ENCODE data around the gene JMJD4. TPM values are rescaled to one million over a fixed set of nuclear protein-coding genes. Genes with fewer than 3 reads are reported as not detected.

JMJD4 gene
- polyA plus RNA-seq, 3 donors = 7.9 to 11.2 (median 11.2) TPM

DNA sequence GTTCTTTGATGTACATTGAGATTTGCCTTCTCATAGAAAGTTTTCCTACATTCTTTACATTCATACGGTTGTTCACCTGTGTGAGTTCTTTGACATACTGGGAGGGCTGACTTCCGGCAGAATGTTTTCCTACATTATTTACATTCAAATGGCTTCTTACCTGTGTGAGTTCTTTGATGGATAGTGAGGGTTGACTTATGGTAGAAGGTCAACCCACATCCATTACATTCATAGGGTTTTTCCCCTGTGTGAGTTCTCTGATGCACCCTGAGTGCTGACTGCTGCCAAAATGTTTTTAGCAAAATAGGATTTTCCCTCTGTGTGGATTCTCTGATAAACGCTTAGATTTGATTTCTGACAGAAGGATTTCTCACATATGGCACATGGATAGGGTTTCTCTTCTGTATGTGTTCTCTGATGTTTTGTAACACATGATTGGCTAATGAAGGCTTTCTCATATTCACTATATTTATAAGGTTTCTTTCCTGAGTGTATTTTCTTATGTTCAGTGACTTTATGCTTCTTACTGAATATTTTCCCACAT lies 37.7 kb downstream of the JMJD4 start:
- H3K4me1 ChIP-seq (ENCODE audit: control insufficient read depth in 1 of 2, insufficient read depth in 2 of 2, low read length in 2 of 2) = no peaks in the 10 kb centered on the region
- H3K4me3 Mint-ChIP-seq = no peak overlapping the region
- H3K9me3 Mint-ChIP-seq = peaks cover 27 to 60% (median 53%) of the 10 kb centered on the region in 7 donors
- no peaks in the 10 kb centered on the region for H3K79me2 ChIP-seq (ENCODE audit: insufficient read depth, low read length)
- H3K36me3 Mint-ChIP-seq = no peaks in the 10 kb centered on the region
- DNase-seq = no peak
- H3K4me2 ChIP-seq (replicated peaks; ENCODE audit: extremely low read depth, low read length, poor library complexity, severe bottlenecking) = no peak overlapping the region
- H3K27me3 ChIP-seq (ENCODE audit: control insufficient read depth in 2 of 2, insufficient read depth in 2 of 2, low read length in 2 of 2) = no peaks in the 10 kb centered on the region
- H2AFZ ChIP-seq (ENCODE audit: insufficient read depth, low read depth, low read length, poor library complexity, severe bottlenecking) = no peak overlapping the region
- TF ChIP-seq, protein P1, sequence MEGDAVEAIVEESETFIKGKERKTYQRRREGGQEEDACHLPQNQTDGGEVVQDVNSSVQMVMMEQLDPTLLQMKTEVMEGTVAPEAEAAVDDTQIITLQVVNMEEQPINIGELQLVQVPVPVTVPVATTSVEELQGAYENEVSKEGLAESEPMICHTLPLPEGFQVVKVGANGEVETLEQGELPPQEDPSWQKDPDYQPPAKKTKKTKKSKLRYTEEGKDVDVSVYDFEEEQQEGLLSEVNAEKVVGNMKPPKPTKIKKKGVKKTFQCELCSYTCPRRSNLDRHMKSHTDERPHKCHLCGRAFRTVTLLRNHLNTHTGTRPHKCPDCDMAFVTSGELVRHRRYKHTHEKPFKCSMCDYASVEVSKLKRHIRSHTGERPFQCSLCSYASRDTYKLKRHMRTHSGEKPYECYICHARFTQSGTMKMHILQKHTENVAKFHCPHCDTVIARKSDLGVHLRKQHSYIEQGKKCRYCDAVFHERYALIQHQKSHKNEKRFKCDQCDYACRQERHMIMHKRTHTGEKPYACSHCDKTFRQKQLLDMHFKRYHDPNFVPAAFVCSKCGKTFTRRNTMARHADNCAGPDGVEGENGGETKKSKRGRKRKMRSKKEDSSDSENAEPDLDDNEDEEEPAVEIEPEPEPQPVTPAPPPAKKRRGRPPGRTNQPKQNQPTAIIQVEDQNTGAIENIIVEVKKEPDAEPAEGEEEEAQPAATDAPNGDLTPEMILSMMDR (IDR thresholded peaks at IDR 0.05) = no peak
- no CpG with 5 or more reads among the region's 3 CpGs for WGBS (ENCODE audit: insufficient coverage)
- no peak overlapping the region for H3K4me3 ChIP-seq (replicated peaks in 1 of 3; ENCODE audit: low read depth in 2 of 3, low read length in 3 of 3)
- H3K27ac Mint-ChIP-seq = no peak overlapping the region
- H3K27ac ChIP-seq (ENCODE audit: low read depth in 1 of 2, low read length in 2 of 2) = no peak overlapping the region
- H3K9ac ChIP-seq (ENCODE audit: insufficient read depth, low read length, poor library complexity, severe bottlenecking) = no peak overlapping the region
- intact Hi-C loops (cut with micrococcal nuclease) = no loop called here
- H3K36me3 ChIP-seq (replicated peaks in 1 of 2; ENCODE audit: control insufficient read depth in 1 of 2, insufficient read depth in 2 of 2, low read length in 2 of 2) = no peaks in the 10 kb centered on the region
- H4K20me1 ChIP-seq (ENCODE audit: insufficient read depth, low read length) = no peaks in the 10 kb centered on the region
- peaks cover 0 to 4% (median 0%) of the 10 kb centered on the region in 3 donors for H3K27me3 Mint-ChIP-seq (ENCODE audit: low read depth in 3 of 3)
- H3K9me3 ChIP-seq (replicated peaks in 1 of 2; ENCODE audit: control insufficient read depth in 1 of 2, insufficient read depth in 1 of 2, low read length in 2 of 2) = peaks cover 38 to 56% of the 10 kb centered on the region in 2 donors
- no peaks in the 10 kb centered on the region for H3K4me1 Mint-ChIP-seq

- Histone ChIP-seq H4K20me1 (ENCODE audit: insufficient read depth, low read length) (no peaks in the 10 kb centered on the region), H3K79me2 (ENCODE audit: insufficient read depth, low read length) (no peaks in the 10 kb centered on the region), H3K9me3 (replicated peaks in 1 of 2; ENCODE audit: control insufficient read depth in 1 of 2, insufficient read depth in 1 of 2, low read length in 2 of 2) (peaks cover 46 to 81% of the 10 kb centered on the region in 2 donors), H2AFZ (ENCODE audit: insufficient read depth, low read depth, low read length, poor library complexity, severe bottlenecking) (no peak overlapping the region), H3K9ac (ENCODE audit: insufficient read depth, low read length, poor library complexity, severe bottlenecking) (no peak overlapping the region), H3K36me3 (replicated peaks in 1 of 2; ENCODE audit: control insufficient read depth in 1 of 2, insufficient read depth in 2 of 2, low read length in 2 of 2) (no peaks in the 10 kb centered on the region), H3K27ac (ENCODE audit: low read depth in 1 of 2, low read length in 2 of 2) (no peak overlapping the region), H3K4me3 (replicated peaks in 1 of 3; ENCODE audit: low read depth in 2 of 3, low read length in 3 of 3) (no peak overlapping the region), H3K4me2 (replicated peaks; ENCODE audit: extremely low read depth, low read length, poor library complexity, severe bottlenecking) (no peak overlapping the region), H3K4me1 (ENCODE audit: control insufficient read depth in 1 of 2, insufficient read depth in 2 of 2, low read length in 2 of 2) (no peaks in the 10 kb centered on the region), H3K27me3 (ENCODE audit: control insufficient read depth in 2 of 2, insufficient read depth in 2 of 2, low read length in 2 of 2) (no peaks in the 10 kb centered on the region)
- H3K9me3 Mint-ChIP-seq = peaks cover 23 to 72% (median 61%) of the 10 kb centered on the region in 7 donors
- no peak for DNase-seq
- no peaks in the 10 kb centered on the region for H3K36me3 Mint-ChIP-seq
- TF ChIP-seq, protein P1 (IDR thresholded peaks at IDR 0.05) = no peak
- H3K4me1 Mint-ChIP-seq = no peaks in the 10 kb centered on the region
- intact Hi-C loops (cut with micrococcal nuclease) = no loop called here
- no peak overlapping the region for H3K4me3 Mint-ChIP-seq
- no peak overlapping the region for H3K27ac Mint-ChIP-seq
- no peaks in the 10 kb centered on the region for H3K27me3 Mint-ChIP-seq (ENCODE audit: low read depth in 3 of 3)
- 67% methylated on average over 5 of the region's 8 CpGs for WGBS (ENCODE audit: insufficient coverage)
These were observed 49.3 kb downstream of the JMJD4 start for GRCh38 chr1:227685807-227686206.

Other genes starting within 250 kb of the JMJD4 start
- gene ZNF678, start 171.7 kb downstream of the JMJD4 start, polyA plus RNA-seq = 1 to 10 TPM; 1.5 to 1.9 (median 1.7) TPM
- gene SNAP47, start 133 bp upstream of the JMJD4 start, polyA plus RNA-seq = 10 to 100 TPM; 15.4 to 25.0 (median 20.5) TPM
- not detected for gene PRSS38, start 80.4 kb upstream of the JMJD4 start, polyA plus RNA-seq
- not detected for gene WNT9A, start 212.6 kb upstream of the JMJD4 start, polyA plus RNA-seq

All from CD14-positive monocyte (primary cell).